Loucy (cell line): ENCODE results near the gene SAMD14.

ENCODE experiments used
- CTCF ChIP-seq: fragments of 200-600 bp; sonication (generic); conservative IDR thresholded peaks from 2 replicates; pipeline ENCODE4 v1.5.1; 2014; ENCODE audit warnings: mild to moderate bottlenecking, antibody characterized with exemption, low read length
- EZH2phosphoT487 ChIP-seq: fragments of 200-600 bp; IDR thresholded peaks from 2 replicates; pipeline ENCODE4 v1.6.1; 2018; ENCODE audit warnings: antibody characterized with exemption, mild to moderate bottlenecking, moderate library complexity, borderline replicate concordance

- TF ChIP-seq CTCF (no peak), EZH2phosphoT487 (no peak)
These were observed 55.7 kb downstream of the SAMD14 start for GRCh38 chr17:50074227-50074626.
